ENCODE results near the gene ATP13A4.
A peak's percentile ranks its signal among the peaks of the same experiment; 100 is the strongest.

Gene ATP13A4, protein sequence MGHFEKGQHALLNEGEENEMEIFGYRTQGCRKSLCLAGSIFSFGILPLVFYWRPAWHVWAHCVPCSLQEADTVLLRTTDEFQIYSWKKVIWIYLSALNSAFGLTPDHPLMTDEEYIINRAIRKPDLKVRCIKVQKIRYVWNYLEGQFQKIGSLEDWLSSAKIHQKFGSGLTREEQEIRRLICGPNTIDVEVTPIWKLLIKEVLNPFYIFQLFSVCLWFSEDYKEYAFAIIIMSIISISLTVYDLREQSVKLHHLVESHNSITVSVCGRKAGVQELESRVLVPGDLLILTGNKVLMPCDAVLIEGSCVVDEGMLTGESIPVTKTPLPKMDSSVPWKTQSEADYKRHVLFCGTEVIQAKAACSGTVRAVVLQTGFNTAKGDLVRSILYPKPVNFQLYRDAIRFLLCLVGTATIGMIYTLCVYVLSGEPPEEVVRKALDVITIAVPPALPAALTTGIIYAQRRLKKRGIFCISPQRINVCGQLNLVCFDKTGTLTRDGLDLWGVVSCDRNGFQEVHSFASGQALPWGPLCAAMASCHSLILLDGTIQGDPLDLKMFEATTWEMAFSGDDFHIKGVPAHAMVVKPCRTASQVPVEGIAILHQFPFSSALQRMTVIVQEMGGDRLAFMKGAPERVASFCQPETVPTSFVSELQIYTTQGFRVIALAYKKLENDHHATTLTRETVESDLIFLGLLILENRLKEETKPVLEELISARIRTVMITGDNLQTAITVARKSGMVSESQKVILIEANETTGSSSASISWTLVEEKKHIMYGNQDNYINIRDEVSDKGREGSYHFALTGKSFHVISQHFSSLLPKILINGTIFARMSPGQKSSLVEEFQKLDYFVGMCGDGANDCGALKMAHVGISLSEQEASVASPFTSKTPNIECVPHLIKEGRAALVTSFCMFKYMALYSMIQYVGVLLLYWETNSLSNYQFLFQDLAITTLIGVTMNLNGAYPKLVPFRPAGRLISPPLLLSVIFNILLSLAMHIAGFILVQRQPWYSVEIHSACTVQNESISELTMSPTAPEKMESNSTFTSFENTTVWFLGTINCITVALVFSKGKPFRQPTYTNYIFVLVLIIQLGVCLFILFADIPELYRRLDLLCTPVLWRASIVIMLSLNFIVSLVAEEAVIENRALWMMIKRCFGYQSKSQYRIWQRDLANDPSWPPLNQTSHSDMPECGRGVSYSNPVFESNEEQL

DNA sequence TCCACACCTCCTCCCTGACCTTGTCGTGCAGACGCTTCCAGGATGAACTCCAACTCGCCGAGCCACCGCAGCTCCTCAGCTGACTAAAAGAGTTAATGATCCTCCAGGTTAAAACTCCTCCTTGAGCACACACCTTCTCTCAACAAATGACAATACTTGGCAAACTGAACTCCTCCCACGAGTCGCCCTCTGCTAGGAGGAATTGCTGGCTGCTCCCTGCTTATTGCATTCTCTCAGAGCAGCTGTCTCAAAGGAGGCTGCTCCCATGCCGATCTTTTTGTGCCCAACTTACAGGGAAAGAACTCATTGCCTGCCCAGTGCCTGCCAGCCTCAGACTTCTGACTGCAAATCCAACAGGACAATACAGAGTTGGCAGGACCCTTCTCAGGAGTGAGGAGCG, at the start of gene ATP13A4:
ATP13A4 (minus strand) TSS at position 85 of the 400 bp plus-strand sequence. CDS start 96 bp downstream, outside the sequence.
- DNase-seq = no peak

DNA sequence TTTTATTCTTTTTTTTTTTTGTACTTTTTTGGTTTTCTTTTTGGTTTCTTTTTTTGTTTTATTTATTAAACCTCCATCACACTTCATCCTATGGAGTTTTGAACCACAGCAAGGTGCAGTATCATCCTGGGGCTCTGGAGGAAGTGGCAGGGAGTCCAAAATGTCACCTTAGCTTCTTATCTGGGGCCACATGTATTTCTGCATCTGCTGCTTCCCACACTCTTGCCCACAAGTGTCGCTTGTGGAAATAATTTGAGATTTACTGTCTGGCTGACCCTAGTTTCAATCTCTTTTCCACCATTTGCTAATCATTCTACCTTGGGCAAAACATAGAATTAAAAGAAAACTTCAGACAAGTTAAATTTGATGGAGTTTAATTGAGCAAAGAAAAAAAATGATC, 44.7 kb upstream of the ATP13A4 start:
- no peak for DNase-seq

DNA sequence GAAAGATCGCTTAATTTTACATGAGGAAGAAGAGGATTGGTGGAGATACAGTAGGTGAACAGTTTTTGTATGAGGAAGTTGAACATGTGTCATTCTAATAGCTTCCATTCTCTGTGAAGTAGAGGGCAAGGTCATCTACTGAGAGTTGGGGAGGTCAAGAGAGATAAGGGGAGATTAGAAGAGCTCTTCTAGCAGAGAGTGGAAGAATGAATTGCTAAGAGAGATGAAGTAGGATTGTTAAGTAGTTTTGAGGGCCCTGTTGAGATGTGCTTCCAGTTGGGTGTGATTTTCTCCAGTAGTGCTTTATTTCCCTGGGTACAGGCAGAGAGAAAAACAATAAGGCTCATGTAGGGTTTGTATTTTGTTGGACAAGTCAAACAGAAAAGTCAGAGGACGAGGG, 43.5 kb upstream of the ATP13A4 start:
- DNase-seq = no peak

DNA sequence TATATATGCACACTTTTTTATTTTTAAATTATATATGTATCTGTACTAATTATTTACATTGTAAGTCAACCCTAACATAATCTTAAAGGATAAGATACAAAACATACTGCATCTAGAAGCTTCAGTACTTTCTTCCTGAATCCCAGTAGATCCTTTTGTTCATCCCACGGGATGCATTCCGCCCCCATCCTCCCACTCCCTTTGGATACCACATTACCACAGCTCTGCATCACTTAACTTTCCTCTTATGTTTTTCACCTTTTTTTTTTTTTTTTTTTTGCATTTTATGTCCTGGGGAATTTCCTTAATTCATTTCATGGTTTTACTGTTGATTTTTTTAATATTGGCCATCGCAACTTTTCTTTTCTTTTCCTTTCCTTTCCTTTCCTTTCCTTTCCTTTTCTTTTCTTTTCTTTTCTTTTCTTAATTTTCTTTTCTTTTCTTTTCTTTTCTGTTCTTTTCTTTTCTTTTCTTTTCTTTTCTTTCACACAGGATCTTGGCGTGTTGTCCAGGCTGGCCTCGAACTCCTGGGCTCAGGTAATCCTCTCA, 41.3 kb upstream of the ATP13A4 start:
- DNase-seq = no peak

DNA sequence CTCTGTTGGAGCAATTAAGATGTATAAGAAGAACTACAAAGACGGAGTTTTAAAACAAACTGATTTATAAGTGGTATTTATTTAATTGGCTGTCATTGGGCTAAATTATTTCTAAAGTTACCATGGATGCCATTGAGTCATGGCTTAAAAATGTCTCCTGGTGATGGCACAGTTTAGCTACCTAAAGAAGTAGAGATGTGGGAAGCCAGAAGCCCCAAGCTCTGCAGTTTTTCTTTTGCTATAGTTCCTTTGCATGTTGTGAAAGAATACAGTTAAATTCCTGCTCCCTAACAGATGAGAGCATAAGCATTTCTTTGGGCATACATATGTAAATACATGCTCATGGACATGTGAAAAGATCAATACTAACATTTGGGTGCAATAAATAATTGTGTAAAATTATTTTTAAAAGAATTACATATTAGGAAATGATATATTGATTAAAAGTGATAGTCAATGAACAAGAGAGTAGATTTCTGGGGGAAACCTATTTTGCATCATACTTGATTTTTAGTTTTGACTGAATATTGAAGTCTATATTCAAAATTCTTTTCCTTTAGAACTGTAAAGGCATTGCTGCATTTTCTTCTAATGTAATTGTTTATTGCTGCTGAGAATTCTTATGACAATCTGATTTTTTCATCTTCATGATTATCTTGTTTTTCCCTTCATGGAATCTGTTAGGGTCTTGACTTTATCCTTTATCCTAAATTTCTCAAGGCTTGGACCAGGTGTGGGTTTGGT, 40.4 kb upstream of the ATP13A4 start:
- no peak for DNase-seq

DNA sequence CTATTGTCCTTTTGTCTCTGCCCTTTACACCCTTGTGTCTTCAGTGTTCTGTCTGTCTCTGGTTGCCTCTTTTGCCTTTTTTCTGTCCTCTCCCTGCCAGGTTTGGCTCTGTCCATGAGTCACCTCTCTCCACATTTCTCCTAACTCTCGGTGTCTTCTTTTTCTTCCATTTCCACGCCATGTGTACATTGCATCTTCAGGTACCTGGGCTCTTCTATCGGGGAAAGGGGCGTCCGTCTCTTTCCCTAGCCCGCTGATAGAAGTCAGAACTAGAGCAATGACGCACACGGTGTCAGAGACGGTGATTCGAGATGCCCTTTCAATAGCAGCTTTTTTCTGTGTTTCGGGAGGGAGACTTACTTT, 39.0 kb upstream of the ATP13A4 start:
- DNase-seq = peak; percentile 34

DNA sequence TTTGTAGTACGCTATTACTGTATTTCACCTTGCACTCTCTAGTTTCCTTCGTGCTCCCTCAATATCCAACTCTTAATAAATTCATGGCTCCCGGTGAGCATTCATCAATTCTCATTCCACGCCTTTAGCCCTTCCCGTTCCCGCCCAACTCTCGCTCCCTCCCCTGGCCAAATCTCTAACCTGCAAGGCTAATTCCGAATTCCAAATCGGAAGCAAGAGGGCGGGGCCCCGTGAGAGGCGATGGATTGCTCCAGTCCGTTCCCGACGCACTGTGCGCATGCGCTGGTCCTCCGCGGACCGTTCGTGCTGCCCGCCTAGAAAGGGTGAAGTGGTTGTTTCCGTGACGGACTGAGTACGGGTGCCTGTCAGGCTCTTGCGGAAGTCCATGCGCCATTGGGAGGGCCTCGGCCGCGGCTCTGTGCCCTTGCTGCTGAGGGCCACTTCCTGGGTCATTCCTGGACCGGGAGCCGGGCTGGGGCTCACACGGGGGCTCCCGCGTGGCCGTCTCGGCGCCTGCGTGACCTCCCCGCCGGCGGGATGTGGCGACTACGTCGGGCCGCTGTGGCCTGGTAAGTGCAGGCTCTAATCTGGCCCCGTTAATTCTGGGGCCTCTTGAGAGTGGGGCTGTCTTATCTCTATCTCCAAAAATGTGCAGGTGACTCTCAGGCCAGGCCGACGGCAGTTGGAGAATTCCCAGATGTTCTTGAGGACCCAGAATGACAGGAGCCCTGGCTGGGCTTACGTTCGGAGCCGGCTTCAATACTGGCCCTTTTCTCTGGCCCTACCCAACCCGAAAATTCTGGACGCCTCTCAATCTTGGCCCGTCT, 38.4 kb upstream of the ATP13A4 start, which contains the start of gene OPA1:
OPA1 (plus strand) TSS at position 368 of the 827 bp plus-strand sequence; CDS start at position 538, 170 bp downstream.
- DNase-seq = peak; percentile 91

DNA sequence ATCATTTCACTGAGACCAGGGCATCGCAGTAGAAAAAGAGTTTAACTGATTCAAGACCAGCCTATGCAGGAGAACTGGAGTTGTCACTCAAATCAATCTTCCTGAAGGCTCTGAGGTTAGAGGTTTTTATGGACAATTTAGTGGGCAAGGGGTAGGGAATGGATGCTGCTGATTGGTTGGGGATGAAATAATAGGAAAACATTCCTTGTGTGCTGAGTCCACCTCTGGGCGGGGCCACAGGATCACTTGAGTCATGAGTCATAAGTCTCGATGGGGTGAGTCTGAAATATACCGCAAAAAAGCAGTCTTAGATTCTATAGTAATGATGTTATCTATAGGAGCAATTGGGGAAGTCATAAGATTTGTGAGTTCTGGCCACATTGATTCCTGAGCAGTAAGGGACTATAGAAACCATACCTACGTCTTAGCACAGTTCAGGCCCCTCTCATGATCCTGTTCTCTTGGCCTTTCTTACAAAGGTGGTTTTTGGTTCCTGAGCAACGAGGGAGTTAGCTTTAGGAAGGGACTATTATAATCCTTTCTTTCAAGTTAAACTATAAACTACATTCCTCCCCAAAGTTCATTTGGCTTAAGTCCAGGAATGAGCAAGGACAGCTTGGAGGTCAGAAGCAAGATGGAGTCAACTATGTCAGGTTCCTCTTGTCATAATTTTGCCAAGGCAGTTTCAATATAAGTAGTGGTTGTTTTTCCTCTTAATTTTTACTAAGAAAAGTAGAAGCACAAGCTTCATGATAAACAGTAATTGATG, 35.6 kb upstream of the ATP13A4 start:
- no peak for DNase-seq

DNA sequence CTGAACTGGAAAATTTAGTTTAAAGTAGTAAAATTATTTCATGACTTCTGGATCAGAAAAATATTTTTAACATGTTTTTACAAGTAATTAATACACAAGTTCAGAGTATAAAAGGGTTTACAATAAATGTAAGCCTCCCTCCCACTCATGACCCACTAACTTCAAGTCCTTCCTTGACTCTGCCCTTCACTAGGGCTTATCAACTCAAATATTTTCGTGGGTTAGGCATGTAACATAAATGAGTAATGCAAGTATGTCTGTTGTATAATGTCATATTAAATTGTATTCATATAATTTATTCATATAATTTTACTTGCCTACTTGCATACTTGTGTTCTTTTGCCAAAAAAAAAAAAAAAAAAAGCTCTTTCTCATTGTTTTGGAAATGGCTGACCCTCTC, 34.9 kb upstream of the ATP13A4 start:
- no peak for DNase-seq

DNA sequence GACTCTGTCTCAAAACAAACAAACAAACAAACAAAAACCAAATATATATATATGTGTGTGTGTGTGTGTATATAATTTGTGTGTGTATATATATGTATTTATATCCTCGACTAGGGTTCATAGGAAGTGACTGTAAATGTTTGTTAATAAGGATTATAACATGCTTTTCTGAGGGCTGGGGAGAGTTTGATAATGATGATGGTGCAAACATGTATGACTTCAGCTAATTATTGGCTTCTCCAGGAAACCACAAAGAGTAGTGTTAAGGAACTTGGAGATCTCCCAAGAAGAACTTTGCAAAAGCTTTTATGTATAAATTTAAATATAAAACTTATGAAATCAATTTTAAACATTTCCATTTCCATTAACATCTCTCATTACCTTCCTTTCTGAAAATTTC, 34.4 kb upstream of the ATP13A4 start:
- DNase-seq = no peak

DNA sequence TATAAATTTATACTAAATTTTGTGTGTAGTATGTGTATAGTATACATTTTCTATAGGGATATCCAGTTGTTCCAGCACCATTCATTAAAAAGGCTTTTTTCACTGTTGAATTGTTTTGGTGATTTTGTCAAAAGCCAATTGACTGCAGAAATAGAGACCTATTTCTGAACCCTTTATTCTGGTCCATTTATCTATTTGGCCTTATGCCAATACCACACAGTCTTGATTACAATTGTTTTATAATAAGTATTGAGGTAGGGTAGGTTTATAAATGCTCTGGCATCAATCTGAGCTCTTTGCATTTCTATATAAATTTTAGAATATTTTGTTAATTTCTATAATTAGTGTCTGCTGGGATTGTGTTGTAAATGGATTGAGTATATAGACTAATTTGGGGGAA, 31.8 kb upstream of the ATP13A4 start:
- DNase-seq = no peak

DNA sequence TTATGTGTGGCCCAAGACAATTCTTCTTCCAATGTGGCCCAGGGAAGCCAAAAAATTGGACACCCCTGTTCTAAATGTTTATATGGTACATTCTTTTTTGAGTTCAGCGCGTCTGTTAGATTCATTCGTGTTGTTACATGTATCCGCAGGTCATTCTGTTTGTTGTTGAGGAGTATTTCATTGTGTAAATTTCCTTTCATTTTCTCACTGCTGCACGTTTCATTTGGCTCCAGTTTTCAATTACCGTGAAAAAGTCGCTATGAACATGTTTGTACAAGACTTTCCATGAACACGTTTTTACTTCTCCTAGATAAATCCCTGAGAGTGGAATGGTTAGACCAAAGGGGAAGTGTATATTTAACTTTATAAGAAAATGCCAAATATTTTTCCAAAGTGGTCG, 30.8 kb upstream of the ATP13A4 start:
- no peak for DNase-seq

DNA sequence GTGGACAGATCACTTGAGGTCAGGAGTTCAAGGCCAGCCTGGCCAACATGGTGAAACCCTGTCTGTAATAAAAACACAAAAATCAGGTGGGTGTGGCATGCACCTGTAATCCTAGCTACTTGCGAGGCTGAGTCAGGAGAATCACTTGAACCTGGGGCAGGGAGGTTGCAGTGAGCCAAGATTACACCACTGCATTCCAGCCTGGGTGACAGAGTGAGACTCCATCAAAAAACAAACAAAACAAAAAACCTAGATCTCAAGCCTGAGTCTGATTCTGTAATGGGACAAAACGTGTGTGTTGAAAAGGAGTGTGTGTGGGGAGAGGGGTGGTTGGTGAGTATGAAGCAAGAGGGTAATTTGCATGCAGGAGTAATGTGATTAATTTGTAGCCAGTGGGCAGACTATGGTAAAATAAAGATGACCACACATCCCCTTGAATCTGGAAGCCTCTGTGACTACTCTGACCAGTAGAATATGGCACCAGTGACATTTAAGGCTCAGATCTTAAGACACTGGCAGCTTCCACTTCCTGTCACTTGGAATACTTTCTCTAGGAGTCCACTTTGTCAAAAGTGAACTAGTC, 19.9 kb upstream of the ATP13A4 start:
- no peak for DNase-seq

DNA sequence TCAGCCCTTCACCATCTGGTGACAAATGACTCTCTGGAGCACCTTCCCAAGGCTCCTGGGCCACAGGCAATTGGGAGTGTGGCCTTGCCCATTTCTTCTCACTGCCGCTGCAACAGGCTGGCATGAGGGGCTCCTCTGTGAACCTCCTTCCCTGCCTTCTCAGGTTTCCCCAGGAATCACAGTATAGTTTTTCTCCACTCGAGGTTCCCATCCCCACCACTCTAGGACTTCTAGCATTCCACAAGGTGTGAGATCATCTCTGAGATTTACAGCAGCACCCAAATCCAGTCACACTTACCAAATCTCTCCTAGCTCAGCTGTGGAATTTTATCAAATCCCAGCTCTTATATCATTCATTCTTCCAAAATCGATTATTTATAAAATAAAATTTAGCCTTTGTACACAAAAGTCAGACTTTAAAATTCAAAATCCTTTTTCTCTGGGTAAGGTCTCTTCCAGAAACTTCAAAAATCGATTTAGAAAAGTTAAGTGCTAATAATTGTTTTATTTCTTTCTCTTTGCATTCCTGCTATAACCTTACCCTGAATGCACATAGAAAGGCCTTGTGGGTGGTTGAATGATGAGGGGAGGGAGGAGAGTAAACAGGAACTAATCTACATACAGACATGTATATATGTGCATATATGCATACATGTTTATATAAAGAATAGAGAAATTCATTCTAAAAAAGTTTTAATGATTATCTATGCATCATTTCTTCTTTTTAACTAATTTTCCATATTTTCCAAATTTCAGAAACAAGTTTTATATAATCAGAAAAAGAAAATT, 18.9 kb upstream of the ATP13A4 start:
- no peak for DNase-seq

DNA sequence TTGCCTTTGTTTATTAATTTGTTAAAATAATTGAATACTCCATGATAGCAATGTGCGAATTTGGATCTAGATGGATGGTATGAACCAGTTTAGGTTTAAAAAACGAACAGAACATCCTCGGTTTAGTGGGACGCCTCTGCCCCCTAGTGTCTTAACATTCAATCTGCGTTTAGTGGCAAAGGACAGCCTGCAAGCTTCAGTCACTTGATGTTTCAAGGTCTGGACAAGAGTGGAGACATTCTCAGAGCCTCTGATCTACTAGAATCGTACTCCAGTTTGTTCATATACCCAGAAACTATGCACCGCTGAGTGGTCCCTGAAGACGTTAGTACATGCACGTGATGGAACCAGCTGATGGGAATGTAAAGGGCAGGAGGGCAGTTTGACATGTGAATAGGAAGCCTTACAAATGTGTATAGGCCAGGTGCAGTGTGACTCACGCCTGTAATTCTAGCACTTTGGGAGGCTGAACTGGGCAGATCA, 17.8 kb upstream of the ATP13A4 start:
- DNase-seq = peak; percentile 50

DNA sequence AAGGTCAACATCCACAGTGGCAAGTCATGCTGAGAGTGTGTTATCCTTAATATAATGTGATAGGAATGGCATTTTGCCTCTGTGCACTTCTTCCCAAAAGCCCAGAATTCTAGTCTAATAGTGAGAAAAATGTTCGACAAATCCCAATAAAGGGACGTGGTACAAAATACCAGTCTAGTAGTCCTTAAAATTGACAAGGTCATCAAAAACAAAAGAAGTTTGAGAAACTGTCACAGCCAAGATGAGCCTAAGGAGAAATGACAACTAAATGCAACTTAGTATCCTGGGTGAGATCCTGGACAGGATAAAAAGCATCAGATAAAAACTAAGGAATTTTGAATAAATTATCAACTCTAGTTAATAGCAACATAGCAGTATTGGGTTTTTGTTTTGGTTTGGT, 14.4 kb upstream of the ATP13A4 start:
- DNase-seq = no peak

DNA sequence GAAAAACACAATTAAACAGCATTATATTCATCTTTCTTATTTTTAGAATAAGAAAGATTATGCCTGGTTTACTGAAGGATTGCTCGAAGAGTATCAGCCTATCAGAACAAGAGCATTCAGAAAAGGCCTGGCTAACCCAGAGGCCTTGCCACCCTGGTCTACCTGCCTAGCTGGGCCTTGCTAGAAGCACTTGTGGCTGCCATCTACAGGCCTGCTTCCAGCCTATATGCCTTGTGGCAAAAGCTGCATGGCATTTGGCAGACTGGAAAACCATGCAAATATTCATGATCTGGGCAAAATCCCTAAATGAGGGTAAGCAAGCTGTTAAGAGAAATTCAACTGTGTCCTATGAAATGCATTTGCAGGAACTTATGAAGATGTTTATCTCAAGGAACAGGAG, 9.3 kb upstream of the ATP13A4 start:
- no peak for DNase-seq

DNA sequence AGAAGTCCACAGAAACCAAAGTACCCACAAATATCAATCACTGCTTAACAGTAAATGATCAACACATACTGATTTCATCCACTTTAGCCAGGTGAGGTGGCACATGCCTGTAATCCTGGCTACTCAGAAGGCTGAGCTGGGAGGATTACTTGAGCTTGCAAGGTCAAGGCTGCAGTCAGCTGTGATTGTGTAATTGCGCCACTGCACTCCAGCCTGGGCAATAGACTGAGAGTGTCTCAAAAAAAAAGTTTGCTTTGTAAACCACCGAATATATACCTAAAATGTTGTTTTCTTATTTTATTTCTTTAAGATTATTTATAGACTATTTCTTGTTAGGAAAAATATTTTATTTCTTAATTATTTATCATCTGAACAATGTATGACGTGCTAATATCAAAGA, 8.7 kb upstream of the ATP13A4 start:
- no peak for DNase-seq

DNA sequence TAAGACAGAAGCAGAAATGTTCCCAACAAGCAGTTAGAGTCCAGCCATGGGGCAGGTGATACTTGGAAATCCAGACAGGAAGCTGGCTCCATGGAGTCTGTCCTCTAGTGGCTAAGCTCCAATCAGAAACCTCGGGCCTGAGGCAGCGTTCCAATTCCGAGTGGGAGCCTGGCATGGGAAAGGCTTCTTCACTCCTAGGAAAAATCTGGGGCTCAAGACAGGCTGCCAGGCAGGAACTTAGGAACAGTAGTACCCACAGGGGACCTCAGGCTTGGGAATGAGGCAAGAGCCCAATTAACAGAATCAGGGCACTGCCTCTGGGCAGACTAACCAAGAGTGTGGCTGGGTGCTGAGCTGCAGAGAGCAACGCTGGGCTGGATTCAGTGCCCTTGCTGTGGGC, 6.2 kb upstream of the ATP13A4 start:
- DNase-seq = no peak
